H9 (cell line): ENCODE data around the gene IL21R. TPM values are rescaled to one million over a fixed set of nuclear protein-coding genes. Genes with fewer than 3 reads are reported as not detected.

Source experiments
- DNase-seq: peaks from one replicate; pipeline ENCODE4 v3.0.0-alpha.2; 2017
- H2AFZ ChIP-seq: one replicate; pipeline ENCODE4 v1.6.1; 2013; ENCODE audit warnings: mild to moderate bottlenecking, low read length, control low read depth, moderate library complexity
- H2AK5ac ChIP-seq: 2 replicates; pipeline ENCODE4 v1.6.1; 2013; ENCODE audit warnings: low read length, control low read depth, mixed read lengths; ENCODE audit not compliant: insufficient read length
- H2BK120ac ChIP-seq: one replicate; pipeline ENCODE4 v1.6.1; 2013; ENCODE audit warnings: low read depth, mild to moderate bottlenecking, low read length, control low read depth, inconsistent platforms; ENCODE audit not compliant: poor library complexity, severe bottlenecking
- H2BK12ac ChIP-seq: 2 replicates; pipeline ENCODE4 v1.6.1; 2013; ENCODE audit warnings: low read length, control low read depth, mixed read lengths, low read depth; ENCODE audit not compliant: insufficient read length
- H2BK15ac ChIP-seq: 2 replicates; pipeline ENCODE4 v1.6.1; 2013; ENCODE audit warnings: low read depth, low read length, control low read depth
- H2BK20ac ChIP-seq: one replicate; pipeline ENCODE4 v1.6.1; 2013; ENCODE audit warnings: low read depth, mild to moderate bottlenecking, low read length, control low read depth, inconsistent platforms; ENCODE audit not compliant: poor library complexity, severe bottlenecking
- H2BK5ac ChIP-seq: 2 replicates; pipeline ENCODE4 v1.6.1; 2013; ENCODE audit warnings: low read length, control low read depth, mixed read lengths; ENCODE audit not compliant: insufficient read length
- H3K14ac ChIP-seq: 2 replicates; pipeline ENCODE4 v1.6.1; 2013; ENCODE audit warnings: low read length, control low read depth; ENCODE audit not compliant: insufficient read depth
- H3K18ac ChIP-seq: 2 replicates; pipeline ENCODE4 v1.6.1; 2013; ENCODE audit warnings: low read depth, mild to moderate bottlenecking, mixed read lengths, low read length, control low read depth; ENCODE audit not compliant: insufficient read length
- H3K23ac ChIP-seq: 2 replicates; pipeline ENCODE4 v1.6.1; 2013; ENCODE audit warnings: low read length, control low read depth, mixed read lengths, low read depth; ENCODE audit not compliant: insufficient read length
- H3K23me2 ChIP-seq: 2 replicates; pipeline ENCODE4 v1.6.1; 2013; ENCODE audit warnings: low read depth, mild to moderate bottlenecking, mixed read lengths, low read length, control low read depth; ENCODE audit not compliant: insufficient read length, poor library complexity, severe bottlenecking
- H3K27ac ChIP-seq: 2 replicates; pipeline ENCODE4 v1.5.1; 2013; ENCODE audit warnings: low read length, control low read depth, mixed read lengths, low read depth; ENCODE audit not compliant: insufficient read length
- H3K27me3 ChIP-seq: 2 replicates; pipeline ENCODE4 v1.6.1; 2013; ENCODE audit warnings: low read length, control low read depth, inconsistent platforms; ENCODE audit not compliant: insufficient read depth
- H3K4ac ChIP-seq: 2 replicates; pipeline ENCODE4 v1.6.1; 2013; ENCODE audit warnings: low read depth, mild to moderate bottlenecking, control low read depth, inconsistent platforms, low read length, moderate library complexity
- H3K4me1 ChIP-seq: 2 replicates; pipeline ENCODE4 v1.6.1; 2013; ENCODE audit warnings: low read length, control low read depth, inconsistent platforms; ENCODE audit not compliant: insufficient read depth
- H3K4me2 ChIP-seq: 2 replicates; pipeline ENCODE4 v1.6.1; 2013; ENCODE audit warnings: low read length, control low read depth, mixed read lengths; ENCODE audit not compliant: insufficient read length, insufficient read depth
- H3K56ac ChIP-seq: 2 replicates; pipeline ENCODE4 v1.6.1; 2013; ENCODE audit warnings: low read depth, mild to moderate bottlenecking, mixed read lengths, low read length, control low read depth; ENCODE audit not compliant: insufficient read length
- H3K79me1 ChIP-seq: 2 replicates; pipeline ENCODE4 v1.6.1; 2013; ENCODE audit warnings: low read depth, mild to moderate bottlenecking, moderate library complexity, low read length, control low read depth, inconsistent platforms; ENCODE audit not compliant: insufficient read depth, poor library complexity, severe bottlenecking
- H3K79me2 ChIP-seq: 2 replicates; pipeline ENCODE4 v1.6.1; 2013; ENCODE audit warnings: low read length, control low read depth, inconsistent platforms; ENCODE audit not compliant: insufficient read depth
- H3K9ac ChIP-seq: 2 replicates; pipeline ENCODE4 v1.6.1; 2013; ENCODE audit warnings: low read length, control low read depth, mixed read lengths; ENCODE audit not compliant: insufficient read length; ENCODE audit errors: extremely low read depth
- H3K9me3 ChIP-seq: one replicate; pipeline ENCODE4 v1.6.1; 2013; ENCODE audit warnings: low read depth, low read length, inconsistent platforms; ENCODE audit not compliant: control insufficient read depth
- H3T11ph ChIP-seq: one replicate; pipeline ENCODE4 v1.6.1; 2013; ENCODE audit warnings: mild to moderate bottlenecking, low read length, control low read depth, inconsistent platforms
- H4K20me1 ChIP-seq: one replicate; pipeline ENCODE4 v1.6.1; 2013; ENCODE audit not compliant: control insufficient read depth, insufficient read length, insufficient read depth
- H4K5ac ChIP-seq: 2 replicates; pipeline ENCODE4 v1.6.1; 2013; ENCODE audit warnings: low read depth, mild to moderate bottlenecking, mixed read lengths, low read length, control low read depth; ENCODE audit not compliant: insufficient read length
- H4K8ac ChIP-seq: replicated peaks from 2 replicates; pipeline ENCODE4 v1.6.1; 2013; ENCODE audit warnings: low read length, control low read depth, mixed read lengths, low read depth; ENCODE audit not compliant: insufficient read length
- H4K91ac ChIP-seq: 2 replicates; pipeline ENCODE4 v1.6.1; 2013; ENCODE audit warnings: low read depth, mild to moderate bottlenecking, moderate library complexity, mixed read lengths, low read length, control low read depth; ENCODE audit not compliant: insufficient read length
- H3K27ac Mint-ChIP-seq, 3 experiments: 2 replicates in 2 of 3; 3 replicates in 1 of 3; pipeline ENCODE4 v1.8.0; 2020 to 2021; ENCODE audit warnings: mixed read lengths in 3 of 3, mild to moderate bottlenecking in 1 of 3, moderate library complexity in 1 of 3
- H3K27me3 Mint-ChIP-seq: 2 replicates; pipeline ENCODE4 v1.8.0; 2021; ENCODE audit warnings: low read depth, mild to moderate bottlenecking, moderate library complexity, mixed read lengths
- H3K36me3 Mint-ChIP-seq, 3 experiments: 2 replicates in 2 of 3; 3 replicates in 1 of 3; pipeline ENCODE4 v1.8.0; 2020 to 2021; ENCODE audit warnings: low read depth in 3 of 3, mixed read lengths in 3 of 3; ENCODE audit not compliant: insufficient read depth in 1 of 3
- H3K4me1 Mint-ChIP-seq, 2 experiments: 2 replicates each; pipeline ENCODE4 v1.8.0; 2020; ENCODE audit warnings: mixed read lengths in 2 of 2
- H3K4me3 Mint-ChIP-seq, 2 experiments: 2 replicates in 1 of 2; 3 replicates in 1 of 2; pipeline ENCODE4 v1.8.0; 2020 to 2021; ENCODE audit warnings: mild to moderate bottlenecking in 2 of 2, mixed read lengths in 2 of 2, moderate library complexity in 1 of 2
- H3K9me3 Mint-ChIP-seq, 2 experiments: 2 replicates in 1 of 2; 3 replicates in 1 of 2; pipeline ENCODE4 v1.8.0; 2020; ENCODE audit warnings: mild to moderate bottlenecking in 2 of 2, mixed read lengths in 2 of 2, moderate library complexity in 1 of 2
- WGBS: extraction: QIAGEN DNeasy Blood & Tissue Kit; methylation state at CpG from one replicate; pipeline ENCODE4 v1.1.7; 2013; ENCODE audit warnings: missing lambda C conversion rate, low lambda C conversion rate, mixed read lengths; ENCODE audit not compliant: insufficient read length; ENCODE audit errors: extremely low coverage; 5-methylcytosine and 5-hydroxymethylcytosine counted together
- total RNA-seq: library from RNA; stranded (reverse); gene quantifications from 2 replicates; pipeline ENCODE4 v1.2.1, GENCODE V29; 2021
- TF ChIP-seq, protein P1 (sequence below): fragments of 200-600 bp; sonication (generic); conservative IDR thresholded peaks from 3 replicates; pipeline ENCODE4 v1.8.0; 2021; ENCODE audit warnings: antibody characterized with exemption, mild to moderate bottlenecking

The IL21R gene
- total RNA-seq, 1 experiment from 2014 or later: 0.07 TPM

DNA sequence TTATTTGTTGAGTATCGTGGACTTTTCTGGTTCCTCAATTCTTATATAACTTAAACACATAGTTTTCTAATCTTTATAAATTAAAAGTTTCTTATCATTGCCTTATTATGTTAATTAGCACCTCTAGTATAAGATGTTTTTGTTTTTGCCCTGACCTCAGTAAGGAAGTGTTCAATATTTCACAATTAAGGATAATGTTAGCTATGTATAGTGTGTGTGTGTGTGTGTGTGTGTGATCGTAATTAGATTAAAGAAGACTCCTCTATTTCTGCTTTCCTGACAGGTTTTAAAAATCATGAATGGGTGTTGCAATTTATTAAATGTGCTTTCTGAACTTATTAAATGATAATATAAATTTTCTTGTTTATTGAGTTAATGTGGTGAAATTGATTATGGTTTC lies 12.0 kb downstream of the IL21R start:
- no peaks in the 10 kb centered on the region for H3K27me3 ChIP-seq
- no peak overlapping the region for H2BK5ac ChIP-seq
- no peak overlapping the region for H3K4ac ChIP-seq
- H3K9ac ChIP-seq: no peak overlapping the region
- H2BK12ac ChIP-seq: no peak overlapping the region
- no peak overlapping the region for H3K4me3 Mint-ChIP-seq
- no peak overlapping the region for H3K56ac ChIP-seq
- no peak overlapping the region for H3K4me2 ChIP-seq
- H3K9me3 ChIP-seq: no peaks in the 10 kb centered on the region
- no peak overlapping the region for H3T11ph ChIP-seq
- H2BK15ac ChIP-seq: no peak overlapping the region
- no peak overlapping the region for H2BK20ac ChIP-seq
- H4K8ac ChIP-seq: no peak overlapping the region
- H3K18ac ChIP-seq: no peak overlapping the region
- no peaks in the 10 kb centered on the region for H3K27me3 Mint-ChIP-seq
- H3K27ac ChIP-seq: no peak overlapping the region
- H3K23me2 ChIP-seq: no peaks in the 10 kb centered on the region
- H4K20me1 ChIP-seq: no peaks in the 10 kb centered on the region
- WGBS: no CpG with 5 or more reads among the region's 2 CpGs
- no peak overlapping the region for H4K91ac ChIP-seq
- H3K36me3 Mint-ChIP-seq: peaks cover 0 to 11% (median under 1%) of the 10 kb centered on the region in 3 experiments; a peak in 5 of 7 replicates
- no peak for DNase-seq
- H3K14ac ChIP-seq: no peak overlapping the region
- H2AK5ac ChIP-seq: no peak overlapping the region
- no peak overlapping the region for H3K23ac ChIP-seq
- H4K5ac ChIP-seq: no peak overlapping the region
- H3K79me2 ChIP-seq: no peaks in the 10 kb centered on the region
- peaks cover 7% of the 10 kb centered on the region in 2 experiments for H3K4me1 Mint-ChIP-seq
- TF ChIP-seq, protein P1, sequence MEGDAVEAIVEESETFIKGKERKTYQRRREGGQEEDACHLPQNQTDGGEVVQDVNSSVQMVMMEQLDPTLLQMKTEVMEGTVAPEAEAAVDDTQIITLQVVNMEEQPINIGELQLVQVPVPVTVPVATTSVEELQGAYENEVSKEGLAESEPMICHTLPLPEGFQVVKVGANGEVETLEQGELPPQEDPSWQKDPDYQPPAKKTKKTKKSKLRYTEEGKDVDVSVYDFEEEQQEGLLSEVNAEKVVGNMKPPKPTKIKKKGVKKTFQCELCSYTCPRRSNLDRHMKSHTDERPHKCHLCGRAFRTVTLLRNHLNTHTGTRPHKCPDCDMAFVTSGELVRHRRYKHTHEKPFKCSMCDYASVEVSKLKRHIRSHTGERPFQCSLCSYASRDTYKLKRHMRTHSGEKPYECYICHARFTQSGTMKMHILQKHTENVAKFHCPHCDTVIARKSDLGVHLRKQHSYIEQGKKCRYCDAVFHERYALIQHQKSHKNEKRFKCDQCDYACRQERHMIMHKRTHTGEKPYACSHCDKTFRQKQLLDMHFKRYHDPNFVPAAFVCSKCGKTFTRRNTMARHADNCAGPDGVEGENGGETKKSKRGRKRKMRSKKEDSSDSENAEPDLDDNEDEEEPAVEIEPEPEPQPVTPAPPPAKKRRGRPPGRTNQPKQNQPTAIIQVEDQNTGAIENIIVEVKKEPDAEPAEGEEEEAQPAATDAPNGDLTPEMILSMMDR: no peak
- H3K27ac Mint-ChIP-seq: no peak overlapping the region
- H2BK120ac ChIP-seq: no peak overlapping the region
- no peaks in the 10 kb centered on the region for H3K4me1 ChIP-seq
- H3K9me3 Mint-ChIP-seq: peaks cover 8 to 22% of the 10 kb centered on the region in 2 experiments
- H2AFZ ChIP-seq: no peak overlapping the region
- no peaks in the 10 kb centered on the region for H3K79me1 ChIP-seq
